ENCODE measurements around the gene EDEM1.

DNA sequence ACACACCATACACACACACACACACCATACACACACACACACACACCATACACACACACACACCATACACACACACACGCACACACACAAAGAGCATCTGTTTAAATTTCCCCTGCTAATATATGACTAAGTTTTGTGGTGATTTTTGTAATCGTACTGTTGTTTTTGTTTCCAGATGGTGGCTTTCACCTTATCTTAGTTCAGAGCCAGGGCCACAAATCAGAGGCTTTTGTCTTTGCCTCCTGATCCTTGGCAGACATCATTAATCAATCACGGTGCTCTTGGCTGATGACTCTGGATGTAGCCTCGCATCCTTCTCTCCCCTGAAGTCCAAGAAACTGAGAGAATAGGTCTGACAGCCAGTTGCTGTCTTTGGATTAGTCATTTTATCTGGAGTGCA lies 52.1 kb downstream of the EDEM1 start:
- TF ChIP-seq CEBPB (IDR thresholded peaks at IDR 0.05; ENCODE audit: borderline replicate concordance in 1 of 2, low read depth in 2 of 2, low read length in 2 of 2), result no peak
- TF ChIP-seq POLR2AphosphoS5 (IDR thresholded peaks at IDR 0.05; ENCODE audit: low read length), result no peak

All from GM12878 (cell line).